ENCODE measurements around the gene HPCAL1. TPM values are rescaled to one million over a fixed set of nuclear protein-coding genes. Genes with fewer than 3 reads are reported as not detected.

HPCAL1 gene
- total and polyA plus RNA-seq, 2 of the 8 experiments (the other 6 are each of a cell fraction or from before 2014, with no cell fraction given) = 5.8 to 8.6 TPM

- TF ChIP-seq CHD7 (IDR thresholded peaks at IDR 0.05; ENCODE audit: insufficient replicate concordance, low read length) (no peak), JUND (IDR thresholded peaks at IDR 0.05; ENCODE audit: low read length) (no peak), SIRT6 (IDR thresholded peaks at IDR 0.05; ENCODE audit: low read length) (no peak), GTF2F1 (IDR thresholded peaks at IDR 0.05; ENCODE audit: borderline replicate concordance, low read depth, low read length) (no peak), RAD21 (IDR thresholded peaks at IDR 0.05 in 1 of 2, conservative IDR thresholded peaks at IDR 0.05 in 1 of 2; ENCODE audit: low read depth in 2 of 2, low read length in 2 of 2) (no peak), RXRA (IDR thresholded peaks at IDR 0.05; ENCODE audit: insufficient read depth, low read depth, low read length) (no peak), EZH2 (IDR thresholded peaks at IDR 0.05; ENCODE audit: low read depth, low read length, severe bottlenecking) (no peak), CREB1 (IDR thresholded peaks at IDR 0.05) (no peak), CHD1 (IDR thresholded peaks at IDR 0.05; ENCODE audit: low read depth, low read length) (no peak), SP4 (IDR thresholded peaks at IDR 0.05; ENCODE audit: low read length) (no peak), CBX8 (IDR thresholded peaks at IDR 0.05; ENCODE audit: borderline replicate concordance, low read depth, low read length) (no peak), SP1 (IDR thresholded peaks at IDR 0.05; ENCODE audit: low read depth, low read length) (no peak), CEBPB (IDR thresholded peaks at IDR 0.05; ENCODE audit: low read depth, low read length) (no peak)
These were observed 84.3 kb downstream of the HPCAL1 start (continued) for GRCh38 chr2:10387033-10387432.
